OCI-LY7 (cell line): ENCODE results near the gene NOVA2. TPM values are rescaled to one million over a fixed set of nuclear protein-coding genes. Genes with fewer than 3 reads are reported as not detected.

Source experiments
- BruUV-seq: library from RNA; stranded (reverse); fragments of 400-500 nt; replicated peaks from 2 replicates; lab custom pipeline; 2021; lab: Mats Ljungman, UMichigan
- CTCF ChIA-PET: fragments of 300-600 bp; sonication (Branson Sonifier 250); formaldehyde crosslinking; loops from one replicate; lab custom pipeline; 2022; ENCODE audit warnings: antibody characterized with exemption; ENCODE audit not compliant: unreplicated experiment; lab: Charles Lee
- POLR2A ChIA-PET: fragments of 300-600 bp; sonication (Branson Sonifier 250); formaldehyde crosslinking; loops from one replicate; lab custom pipeline; 2022; ENCODE audit warnings: antibody characterized with exemption; lab: Charles Lee
- DNase-seq: peaks from one replicate; pipeline ENCODE4 v3.0.0-alpha.2; 2015; ENCODE audit warnings: low spot score
- H2AFZ ChIP-seq: fragments of 200-600 bp; sonication (generic), shearing (Covaris generic); 2 replicates; pipeline ENCODE4 v1.6.1; 2014; ENCODE audit warnings: mild to moderate bottlenecking, antibody characterized with exemption, low read length, moderate library complexity
- H3K27ac ChIP-seq: fragments of 200-600 bp; sonication (generic); 2 replicates; pipeline ENCODE4 v1.5.1; 2014; ENCODE audit warnings: mixed run types, low read depth, mild to moderate bottlenecking, moderate library complexity, low read length, inconsistent platforms; ENCODE audit not compliant: poor library complexity, severe bottlenecking
- H3K36me3 ChIP-seq: fragments of 200-600 bp; sonication (generic); 2 replicates; pipeline ENCODE4 v1.6.1; 2014; ENCODE audit warnings: mild to moderate bottlenecking, antibody characterized with exemption, low read length, moderate library complexity, mixed read lengths; ENCODE audit not compliant: insufficient read depth
- H3K4me1 ChIP-seq: fragments of 200-600 bp; sonication (generic); 2 replicates; pipeline ENCODE4 v1.5.1; 2014; ENCODE audit warnings: mild to moderate bottlenecking, low read length; ENCODE audit not compliant: insufficient read depth, poor library complexity, severe bottlenecking
- H3K4me2 ChIP-seq: fragments of 200-600 bp; sonication (generic); 2 replicates; pipeline ENCODE4 v1.6.1; 2014; ENCODE audit warnings: mild to moderate bottlenecking, low read length
- H3K4me3 ChIP-seq: fragments of 200-600 bp; sonication (generic); 2 replicates; pipeline ENCODE4 v1.5.1; 2014; ENCODE audit warnings: mild to moderate bottlenecking, low read depth, low read length; ENCODE audit not compliant: poor library complexity, severe bottlenecking
- H3K79me2 ChIP-seq: fragments of 200-600 bp; sonication (generic); 2 replicates; pipeline ENCODE4 v1.6.1; 2016; ENCODE audit warnings: low read depth, mild to moderate bottlenecking, low read length, moderate library complexity, mixed read lengths; ENCODE audit not compliant: insufficient read depth
- H3K9me2 ChIP-seq: fragments of 200-600 bp; sonication (generic); 2 replicates; pipeline ENCODE4 v1.6.1; 2016; ENCODE audit warnings: mild to moderate bottlenecking, low read length, mixed read lengths; ENCODE audit not compliant: insufficient read depth
- H3K9me3 ChIP-seq: fragments of 200-600 bp; sonication (generic); 2 replicates; pipeline ENCODE4 v1.6.1; 2014; ENCODE audit warnings: mild to moderate bottlenecking, mixed run types, low read length, mixed read lengths
- H4K20me1 ChIP-seq: fragments of 200-600 bp; sonication (generic); 2 replicates; pipeline ENCODE4 v1.6.1; 2014; ENCODE audit warnings: mild to moderate bottlenecking, antibody characterized with exemption, low read length, moderate library complexity, mixed read lengths; ENCODE audit not compliant: insufficient read depth
- CTCF ChIP-seq: fragments of 200-600 bp; sonication (generic); conservative IDR thresholded peaks from 2 replicates; pipeline ENCODE4 v1.5.1; 2014; ENCODE audit warnings: mild to moderate bottlenecking, antibody characterized with exemption, low read length, moderate library complexity, mixed read lengths
- EZH2phosphoT487 ChIP-seq: fragments of 200-600 bp; sonication (generic); IDR thresholded peaks from 2 replicates; pipeline ENCODE4 v1.6.1; 2018; ENCODE audit warnings: low read depth, borderline replicate concordance, mild to moderate bottlenecking, mixed run types, antibody characterized with exemption, low read length, moderate library complexity, mixed read lengths
- intact Hi-C: fragments of 100-400 bp; cut with micrococcal nuclease; formaldehyde crosslinking; loops from one replicate; pipeline ENCODE4 v1.10.0; 2022; ENCODE audit not compliant: unreplicated experiment
- total RNA-seq, 2 experiments: library from RNA; depleted of rRNA in 1 of 2; stranded (reverse); fragments of >200 nt in 1 of 2; shearing (Covaris generic) in 1 of 2; gene quantifications; 2 replicates each; pipeline ENCODE4 v1.2.3, GENCODE V29; 2014 to 2022

Gene NOVA2
- total RNA-seq, 2 experiments from 2014 or later = 0.19 TPM; not detected in 1

GRCh38 chr19:45924891-45925447 lies 48.7 kb downstream of the NOVA2 start:
- TF ChIP-seq CTCF (no peak), EZH2phosphoT487 (no peak)
- intact Hi-C loops = loop anchor here (5.0 kb wide), 1 partner anchor 72 kb away; the partner anchor contains the start of gene CCDC61
- Histone ChIP-seq H3K36me3 (no peaks in the 10 kb centered on the region), H3K4me1 (peaks cover 6% of the 10 kb centered on the region), H3K4me2 (no peak overlapping the region), H3K4me3 (no peak overlapping the region), H3K79me2 (no peaks in the 10 kb centered on the region), H4K20me1 (no peaks in the 10 kb centered on the region), H3K27ac (no peak overlapping the region), H3K9me3 (no peaks in the 10 kb centered on the region), H2AFZ (no peak overlapping the region), H3K9me2 (no peaks in the 10 kb centered on the region)
- ChIA-PET POLR2A (no interaction called here), CTCF (no interaction called here)
- BruUV-seq = no TSS peak
- DNase-seq = no peak

- intact Hi-C loops = no loop called here
- H3K9me2 ChIP-seq = no peaks in the 10 kb centered on the region
- no peak overlapping the region for H3K4me2 ChIP-seq
- H3K79me2 ChIP-seq = no peaks in the 10 kb centered on the region
- ChIA-PET CTCF (no interaction called here), POLR2A (no interaction called here)
- H4K20me1 ChIP-seq = no peaks in the 10 kb centered on the region
- H3K4me1 ChIP-seq = no peaks in the 10 kb centered on the region
- H3K36me3 ChIP-seq = no peaks in the 10 kb centered on the region
- TF ChIP-seq CTCF (peak; percentile 55), EZH2phosphoT487 (no peak)
- DNase-seq = peak; percentile 43
- BruUV-seq = no TSS peak
- H3K4me3 ChIP-seq = no peak overlapping the region
- no peak overlapping the region for H2AFZ ChIP-seq
- H3K27ac ChIP-seq = no peak overlapping the region
- H3K9me3 ChIP-seq = no peaks in the 10 kb centered on the region
These were observed 51.4 kb downstream of the NOVA2 start for GRCh38 chr19:45922281-45922680.

- no TSS peak for BruUV-seq
- no peaks in the 10 kb centered on the region for H3K36me3 ChIP-seq
These were observed 53.2 kb downstream of the NOVA2 start for GRCh38 chr19:45920458-45920857.

More at GRCh38 chr19:45920458-45920857, 53.2 kb downstream of the NOVA2 start:
- Histone ChIP-seq H2AFZ (no peak overlapping the region), H4K20me1 (no peaks in the 10 kb centered on the region), H3K4me2 (no peak overlapping the region), H3K9me3 (no peaks in the 10 kb centered on the region), H3K79me2 (no peaks in the 10 kb centered on the region), H3K4me3 (no peak overlapping the region), H3K9me2 (no peaks in the 10 kb centered on the region), H3K27ac (no peak overlapping the region), H3K4me1 (no peaks in the 10 kb centered on the region)
- DNase-seq = no peak
- POLR2A ChIA-PET = no interaction called here
- TF ChIP-seq EZH2phosphoT487 (no peak), CTCF (no peak)
- intact Hi-C loops = no loop called here
- CTCF ChIA-PET = no interaction called here
